ENCODE measurements around the gene DDX60.
"Not testable (repeated sequence)": the region's sequence is repeated elsewhere in the genome, so short reads cannot be mapped to it uniquely, and the experiment has no call there.

DNA sequence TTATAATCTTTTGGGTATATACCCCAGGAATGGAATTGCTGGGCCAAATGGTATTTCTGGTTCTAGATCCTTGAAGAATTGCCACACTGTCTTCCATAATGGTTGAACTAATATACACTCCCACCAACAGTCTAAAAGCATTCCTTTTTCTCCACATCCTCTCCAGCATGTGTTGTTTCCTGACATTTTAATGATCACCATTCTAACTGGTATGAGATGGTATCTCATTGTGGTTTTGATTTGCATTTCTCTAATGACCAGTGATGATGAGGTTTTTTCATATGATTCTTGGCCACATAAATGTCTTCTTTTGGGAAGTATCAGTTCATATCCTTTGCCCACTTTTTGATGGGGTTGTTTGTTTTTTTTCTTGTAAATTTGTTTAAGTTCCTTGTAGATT is 105.0 kb downstream of the DDX60 start:
- TF ChIP-seq EZH2 (IDR thresholded peaks at IDR 0.05; ENCODE audit: borderline replicate concordance, low read depth, low read length, poor library complexity, severe bottlenecking); CTCF (conservative IDR thresholded peaks at IDR 0.05; ENCODE audit: low read depth, low read length): not testable (repeated sequence)

Measured in A673 (cell line).